ENCODE data around the gene STEAP4. TPM values are rescaled to one million over a fixed set of nuclear protein-coding genes. Genes with fewer than 3 reads are reported as not detected.

The STEAP4 gene
- 0.15 TPM for polyA plus RNA-seq (2012; ENCODE audit: insufficient read length, low read depth)

- TF ChIP-seq SIN3A (IDR thresholded peaks at IDR 0.05; ENCODE audit: borderline replicate concordance, insufficient read depth, low read length) = 0 out of 2 replicates have a peak, but pooled peaks have one; percentile 23
- no peak for TF ChIP-seq REST (IDR thresholded peaks at IDR 0.05; ENCODE audit: insufficient read depth in 1 of 2, low read depth in 2 of 2, low read length in 2 of 2)
- no peak for TF ChIP-seq TAF1 (IDR thresholded peaks at IDR 0.05; ENCODE audit: borderline replicate concordance, insufficient read depth, low read length)
- no peak for TF ChIP-seq FOXP2 (optimal IDR thresholded peaks at IDR 0.05; ENCODE audit: borderline replicate concordance, extremely low read depth, extremely low read length, insufficient read depth)
- TF ChIP-seq POLR2AphosphoS5 (IDR thresholded peaks at IDR 0.05; ENCODE audit: low read depth, low read length) = no peak
These were observed at the start of gene STEAP4 for GRCh38 chr7:88306590-88307048. TSS of gene STEAP4 (minus strand) at chr7:88306894. CDS start at chr7:88284269, 22,625 bp downstream.

GRCh38 chr7:88355011-88355410 is 48.3 kb upstream of the STEAP4 start:
- TF ChIP-seq REST (IDR thresholded peaks at IDR 0.05; ENCODE audit: insufficient read depth in 1 of 2, low read depth in 2 of 2, low read length in 2 of 2) = no peak
- TF ChIP-seq SIN3A (IDR thresholded peaks at IDR 0.05; ENCODE audit: borderline replicate concordance, insufficient read depth, low read length) = no peak
- no peak for TF ChIP-seq FOXP2 (optimal IDR thresholded peaks at IDR 0.05; ENCODE audit: borderline replicate concordance, extremely low read depth, extremely low read length, insufficient read depth)

- TF ChIP-seq POLR2AphosphoS5 (IDR thresholded peaks at IDR 0.05; ENCODE audit: low read depth, low read length) (no peak), FOXP2 (optimal IDR thresholded peaks at IDR 0.05; ENCODE audit: borderline replicate concordance, extremely low read depth, extremely low read length, insufficient read depth) (no peak), REST (IDR thresholded peaks at IDR 0.05; ENCODE audit: insufficient read depth in 1 of 2, low read depth in 2 of 2, low read length in 2 of 2) (no peak), TAF1 (IDR thresholded peaks at IDR 0.05; ENCODE audit: borderline replicate concordance, insufficient read depth, low read length) (no peak), SIN3A (IDR thresholded peaks at IDR 0.05; ENCODE audit: borderline replicate concordance, insufficient read depth, low read length) (no peak)
These were observed 43.4 kb upstream of the STEAP4 start for GRCh38 chr7:88350118-88350517.

- TF ChIP-seq SIN3A (IDR thresholded peaks at IDR 0.05; ENCODE audit: borderline replicate concordance, insufficient read depth, low read length) (no peak), POLR2AphosphoS5 (IDR thresholded peaks at IDR 0.05; ENCODE audit: low read depth, low read length) (no peak), TAF1 (IDR thresholded peaks at IDR 0.05; ENCODE audit: borderline replicate concordance, insufficient read depth, low read length) (no peak), REST (IDR thresholded peaks at IDR 0.05; ENCODE audit: insufficient read depth in 1 of 2, low read depth in 2 of 2, low read length in 2 of 2) (no peak), FOXP2 (optimal IDR thresholded peaks at IDR 0.05; ENCODE audit: borderline replicate concordance, extremely low read depth, extremely low read length, insufficient read depth) (no peak)
These were observed 40.8 kb upstream of the STEAP4 start for GRCh38 chr7:88347517-88347916.

GRCh38 chr7:88347090-88347489 is 40.4 kb upstream of the STEAP4 start:
- TF ChIP-seq TAF1 (IDR thresholded peaks at IDR 0.05; ENCODE audit: borderline replicate concordance, insufficient read depth, low read length) (no peak), SIN3A (IDR thresholded peaks at IDR 0.05; ENCODE audit: borderline replicate concordance, insufficient read depth, low read length) (no peak), FOXP2 (optimal IDR thresholded peaks at IDR 0.05; ENCODE audit: borderline replicate concordance, extremely low read depth, extremely low read length, insufficient read depth) (no peak), POLR2AphosphoS5 (IDR thresholded peaks at IDR 0.05; ENCODE audit: low read depth, low read length) (no peak), REST (IDR thresholded peaks at IDR 0.05; ENCODE audit: insufficient read depth in 1 of 2, low read depth in 2 of 2, low read length in 2 of 2) (no peak)

Measured in PFSK-1 (cell line).